Nucleus accumbens (tissue), 56 donors: ENCODE measurements around the gene STARD3NL.
"Not testable (repeated sequence)": the region's sequence is repeated elsewhere in the genome, so short reads cannot be mapped to it uniquely, and the experiment has no call there.

Source experiments
- DNase-seq, 56 donors: peaks; one replicate each; lab custom pipeline; 2025; lab: John Stamatoyannopoulos, UW

The STARD3NL gene

DNA sequence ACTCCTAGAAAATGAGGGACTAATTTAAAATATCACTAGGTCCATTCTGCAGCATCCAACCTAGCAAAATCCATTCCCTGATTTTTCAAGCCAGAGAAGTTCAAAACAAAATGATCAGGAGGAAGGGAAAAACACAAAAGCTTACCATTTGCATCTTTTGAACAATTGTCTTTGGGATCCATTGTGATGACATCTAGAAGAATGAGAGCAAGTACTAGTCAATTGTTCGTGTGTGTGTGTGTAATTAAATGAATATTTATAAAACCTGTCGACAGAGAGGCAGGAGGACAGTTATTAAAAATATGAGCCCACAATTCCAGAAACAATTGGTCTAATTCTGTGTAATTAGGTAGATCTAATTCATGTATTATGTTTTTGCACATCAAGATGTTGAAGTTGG is 84.0 kb downstream of the STARD3NL start:
- DNase-seq, result not testable (repeated sequence)

DNA sequence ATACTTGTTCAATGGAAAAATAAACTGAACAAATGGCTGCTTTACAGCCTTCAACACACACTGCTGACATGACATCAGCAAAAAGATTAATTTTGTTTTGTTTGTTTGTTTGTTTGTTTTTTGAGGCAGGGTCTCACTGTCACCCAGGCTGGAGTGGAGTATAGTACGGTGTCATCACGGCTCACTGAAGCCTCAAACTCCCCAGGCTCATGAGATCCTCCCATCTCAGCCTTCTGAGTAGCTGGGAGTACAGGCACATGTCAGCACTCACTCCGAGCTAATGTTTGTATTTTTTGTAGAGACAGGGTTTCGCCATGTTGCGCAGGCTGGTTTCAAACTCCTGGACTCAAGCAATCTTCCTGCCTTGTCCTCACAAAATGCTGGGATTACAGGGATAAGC is 84.5 kb downstream of the STARD3NL start:
- peak in 1 of 56 donors; percentile 17 for DNase-seq

DNA sequence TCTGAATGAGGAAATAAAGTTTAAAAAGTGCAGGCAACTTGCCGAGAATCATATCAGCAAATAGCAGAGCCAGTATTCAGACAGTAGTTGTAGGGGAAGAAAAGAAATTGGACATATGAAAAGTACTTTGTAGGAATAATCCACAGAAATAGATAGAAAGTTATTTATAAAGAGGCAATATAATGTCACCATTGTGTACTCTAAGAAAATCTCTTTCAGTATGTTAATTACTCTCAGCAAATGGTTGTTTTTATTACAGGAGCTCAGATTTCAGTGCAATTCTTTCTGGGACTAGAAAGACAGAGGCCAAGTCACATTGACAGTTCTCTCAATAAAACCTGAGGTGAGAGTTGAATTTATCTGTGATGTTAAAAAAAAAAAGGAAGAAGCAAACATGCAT is 85.2 kb downstream of the STARD3NL start:
- DNase-seq, result not testable (repeated sequence)

DNA sequence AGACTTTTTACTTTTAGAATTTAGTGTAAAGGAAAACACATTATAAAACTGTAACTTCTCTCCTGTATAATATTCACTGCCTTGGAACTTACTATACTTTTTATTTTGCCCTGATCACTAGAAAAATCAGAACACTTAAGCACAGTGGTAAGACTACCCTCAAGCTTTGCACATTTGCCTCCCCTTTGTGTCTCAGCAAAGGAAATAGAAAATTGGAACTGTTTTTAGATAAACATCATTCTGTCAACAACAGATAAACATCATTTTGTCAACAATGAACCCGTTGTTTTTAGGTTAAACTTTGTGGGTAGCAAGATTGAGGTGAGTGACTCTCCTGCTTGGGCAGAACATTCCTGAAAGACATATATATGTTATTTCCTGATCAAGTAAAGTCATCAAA is 86.6 kb downstream of the STARD3NL start:
- not testable (repeated sequence) for DNase-seq

DNA sequence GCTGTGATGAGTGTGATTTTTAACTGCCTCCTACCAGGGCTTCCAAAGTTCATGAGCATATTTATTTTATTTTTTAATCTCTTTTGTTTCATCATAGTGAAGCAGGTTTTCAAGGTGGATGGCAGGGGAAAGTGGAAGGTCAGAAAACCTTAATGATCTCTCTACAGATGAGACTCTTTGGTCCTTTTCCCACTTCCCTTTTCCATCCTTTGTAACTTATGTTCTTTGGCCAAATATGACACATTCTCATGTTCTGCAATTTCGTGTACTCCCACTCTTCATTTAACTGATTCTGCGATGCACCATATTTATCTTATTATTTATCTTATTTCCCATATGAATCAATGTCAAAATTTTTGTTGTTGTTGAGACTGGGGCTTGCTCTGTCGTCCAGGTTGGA is 87.9 kb downstream of the STARD3NL start:
- not testable (repeated sequence) for DNase-seq

DNA sequence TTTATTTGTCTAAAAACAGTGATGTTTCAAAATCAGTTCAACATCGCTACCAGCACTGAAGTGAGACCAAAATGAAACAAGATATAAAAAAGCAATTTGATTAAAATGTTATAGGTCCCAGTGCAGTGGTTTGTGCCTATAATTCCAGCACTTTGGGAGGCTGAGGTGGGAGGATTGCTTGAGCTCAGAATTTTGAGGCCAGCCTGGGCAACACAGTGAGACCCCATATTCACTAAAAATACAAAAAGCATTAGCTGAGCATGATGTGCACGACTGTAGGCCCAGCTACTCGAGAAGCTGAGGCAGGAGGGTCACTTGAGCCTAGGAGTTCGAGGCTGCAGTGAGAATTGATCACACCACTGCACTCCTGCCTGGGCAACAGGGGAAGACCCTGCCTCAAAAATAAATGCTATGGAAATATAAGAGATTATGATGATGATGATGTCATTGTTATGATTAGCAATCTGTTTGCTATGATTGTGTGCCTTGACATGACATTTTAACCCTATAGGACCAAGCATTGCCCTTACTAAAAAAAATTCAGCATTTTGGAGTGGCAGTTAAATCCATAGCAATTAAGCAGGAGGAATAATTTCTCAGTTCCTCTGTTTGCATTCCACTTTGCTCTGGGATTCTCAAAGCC is 91.8 kb downstream of the STARD3NL start:
- not testable (repeated sequence) for DNase-seq

DNA sequence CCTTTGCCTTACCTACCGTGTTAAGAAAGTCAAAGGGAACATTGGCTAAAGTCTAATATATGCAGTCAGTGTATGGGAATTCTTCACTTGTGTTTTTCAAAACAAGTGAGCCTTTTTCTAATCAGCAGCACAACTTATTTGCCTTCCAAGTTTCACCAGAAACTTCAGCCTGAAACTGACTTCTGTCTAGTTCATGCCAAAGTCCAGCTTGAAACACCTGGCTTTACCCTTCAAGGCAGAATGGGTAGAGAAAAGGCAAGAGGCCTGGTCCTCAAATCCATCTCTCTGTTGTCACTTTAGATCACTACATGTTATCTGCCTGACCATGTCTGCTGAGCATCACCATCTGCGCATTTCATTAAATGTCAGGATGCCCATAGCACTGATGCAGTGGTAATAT is 92.4 kb downstream of the STARD3NL start:
- DNase-seq, result not testable (repeated sequence)

DNA sequence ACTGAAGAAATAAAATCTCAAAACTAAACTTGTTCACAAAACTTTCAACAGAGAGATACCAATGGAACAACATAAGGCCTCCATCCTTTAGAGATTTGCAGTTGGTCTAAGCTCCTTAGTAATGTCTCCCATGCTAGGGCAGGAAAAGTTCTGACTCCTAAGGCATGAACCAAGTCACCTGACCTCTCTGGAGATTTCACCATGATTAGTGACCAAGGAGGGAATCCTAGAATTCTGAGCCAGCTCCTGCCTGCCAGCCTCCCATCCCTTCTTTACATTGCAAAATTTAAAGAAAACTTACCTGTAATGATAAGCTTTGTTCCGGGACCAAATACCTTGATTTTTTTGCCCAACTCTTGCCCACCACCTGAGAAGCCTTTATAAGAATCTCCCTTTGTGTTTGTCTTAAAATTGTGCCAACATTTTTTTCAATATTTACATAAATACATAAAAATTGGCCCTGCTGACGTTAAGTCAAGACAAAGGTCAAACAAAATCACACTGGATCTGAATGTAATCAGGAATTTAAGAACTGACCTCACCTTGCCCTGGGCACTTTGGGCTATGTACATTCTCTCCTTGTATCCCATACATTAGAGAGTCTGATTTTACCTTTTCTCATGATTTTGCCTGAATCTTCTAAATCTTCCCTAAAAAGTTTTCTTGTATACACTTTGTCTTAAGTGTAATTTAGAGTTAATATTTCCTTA is 95.4 kb downstream of the STARD3NL start, which contains the start of gene TARP:
TARP (minus strand) TSS at position 351 of the 710 bp plus-strand sequence.
- no peak for DNase-seq

DNA sequence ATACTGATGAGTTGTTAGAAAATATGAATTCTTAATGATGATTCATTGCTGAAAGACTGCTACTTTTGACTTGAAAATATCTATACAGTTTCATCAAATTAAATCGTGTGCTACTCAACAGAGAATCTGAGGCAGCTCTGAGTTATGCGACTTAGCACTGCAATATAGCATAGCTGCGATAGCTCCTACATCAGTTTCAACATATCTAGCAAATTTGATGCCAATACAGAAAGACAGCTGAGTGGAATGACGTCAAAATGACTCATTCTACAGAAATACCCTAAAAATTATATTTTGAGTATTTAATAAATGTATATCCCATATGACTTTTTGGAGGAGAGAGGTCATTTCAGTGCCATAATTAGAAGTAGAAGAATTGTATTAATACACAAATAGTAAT is 96.4 kb downstream of the STARD3NL start:
- no peak for DNase-seq

DNA sequence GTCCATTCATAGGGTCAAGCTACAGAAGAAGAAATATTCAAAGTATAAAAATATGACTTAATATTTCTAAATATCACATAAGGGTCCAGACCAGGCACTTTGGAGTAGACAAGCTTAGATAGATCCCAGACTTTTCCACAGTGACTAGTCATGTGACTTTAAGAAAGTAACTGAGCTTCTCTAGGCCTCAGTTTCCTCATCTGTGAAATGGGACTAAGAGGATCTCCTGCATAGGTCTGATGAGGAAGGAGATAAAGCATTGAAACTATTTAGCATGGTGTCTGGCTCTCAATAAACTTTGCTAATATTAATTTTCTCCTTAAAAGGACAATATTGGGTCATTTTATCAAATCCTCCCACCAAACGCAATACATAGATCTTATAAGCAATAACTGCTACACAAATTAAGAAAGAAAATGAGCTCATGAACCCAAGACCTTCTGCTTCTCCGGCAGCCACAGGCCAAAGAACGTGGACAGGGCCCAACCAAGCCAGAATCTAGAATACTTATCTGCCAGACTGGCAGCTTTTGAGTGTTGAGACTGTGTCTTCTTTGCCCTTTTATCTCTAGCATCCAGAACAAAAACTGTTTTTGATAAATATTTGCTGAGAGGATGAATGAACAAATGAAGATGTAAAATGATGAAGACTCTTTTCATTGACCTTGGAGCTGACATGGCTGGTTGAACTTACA is 97.0 kb downstream of the STARD3NL start:
- no peak for DNase-seq

DNA sequence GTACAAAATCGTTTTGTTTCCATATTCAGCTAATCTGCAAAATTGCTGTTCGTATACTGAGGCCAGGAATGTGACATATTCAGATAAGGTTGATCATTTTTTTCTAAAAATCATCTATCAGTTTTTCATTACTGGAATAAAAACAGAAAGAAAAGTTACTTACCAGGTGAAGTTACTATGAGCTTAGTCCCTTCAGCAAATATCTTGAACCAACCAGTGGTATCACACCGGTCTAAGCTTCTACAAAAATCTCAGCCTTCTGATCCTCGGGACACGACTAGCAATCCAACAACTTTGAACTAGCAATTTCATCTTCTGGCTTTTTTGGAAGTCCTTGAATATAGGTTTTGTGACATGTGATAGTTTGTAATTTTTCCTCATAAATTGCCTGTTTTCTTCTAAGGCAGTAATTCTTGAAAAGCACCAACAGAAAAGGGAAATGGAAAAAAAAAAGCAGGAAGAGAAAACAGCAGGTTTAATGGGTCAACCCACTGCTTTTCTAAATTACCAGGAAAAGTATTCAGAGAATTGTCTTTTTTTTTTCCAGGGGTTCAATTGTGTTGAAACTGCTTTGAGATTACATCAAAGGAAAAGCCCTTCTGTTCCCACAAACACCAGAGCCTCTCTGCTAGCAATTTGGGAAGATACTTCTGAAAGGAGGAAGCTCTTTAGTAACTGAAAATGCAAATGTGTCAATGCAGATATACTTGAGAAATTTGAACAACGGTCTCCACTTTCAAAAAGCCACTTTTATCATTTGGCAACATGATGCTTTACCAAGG is 98.2 kb downstream of the STARD3NL start:
- DNase-seq, result no peak

DNA sequence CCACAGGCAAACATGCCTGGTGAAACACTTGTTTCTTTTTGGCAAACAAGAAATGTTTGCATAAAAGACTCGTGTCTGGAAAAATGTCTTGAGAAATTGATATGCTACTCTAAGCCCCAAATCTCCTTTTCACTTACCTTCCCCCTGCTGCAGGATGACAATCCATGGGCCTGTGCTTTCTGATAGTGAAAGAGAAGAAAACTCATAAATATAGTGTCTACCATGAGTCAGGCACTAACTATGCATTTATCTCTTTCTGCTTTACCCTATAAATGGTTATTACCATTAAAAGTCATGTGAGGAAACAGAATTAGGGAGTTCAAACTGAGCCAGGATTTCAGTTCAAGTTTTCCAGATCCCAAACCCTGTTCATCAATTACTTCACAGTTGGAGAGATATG is 102.0 kb downstream of the STARD3NL start:
- DNase-seq, result no peak
